OCI-LY1 (cell line): ENCODE results near the gene CDKL5.

Source experiments
- CTCF ChIP-seq: fragments of 200-600 bp; sonication (generic), shearing (Covaris generic); IDR thresholded peaks from 2 replicates; pipeline ENCODE4 v1.5.1; 2017; ENCODE audit warnings: mild to moderate bottlenecking, antibody characterized with exemption, low read length, moderate library complexity, mixed read lengths
- EZH2 ChIP-seq: fragments of 200-600 bp; sonication (generic), shearing (Covaris generic); IDR thresholded peaks from 2 replicates; pipeline ENCODE4 v1.8.0; 2017; ENCODE audit warnings: borderline replicate concordance, mixed run types, mild to moderate bottlenecking, antibody characterized with exemption, low read length, moderate library complexity, mixed read lengths

- TF ChIP-seq CTCF (no peak), EZH2 (no peak)
These were observed 135.6 kb downstream of the CDKL5 start for GRCh38 chrX:18561020-18561419.
